Skeletal muscle cell (primary cell): ENCODE data around the gene OR52M1.
"Not testable (repeated sequence)": the region's sequence is repeated elsewhere in the genome, so short reads cannot be mapped to it uniquely, and the experiment has no call there.

Experiments
- DNase-seq: peaks from one replicate; pipeline ENCODE4 v3.0.0-alpha.2; 2010; ENCODE audit warnings: low read depth
- H3K4me3 ChIP-seq: 2 replicates; pipeline ENCODE4 v1.5.1; 2011; ENCODE audit warnings: low read depth, mild to moderate bottlenecking, control low read depth, low read length, moderate library complexity

The OR52M1 gene, protein sequence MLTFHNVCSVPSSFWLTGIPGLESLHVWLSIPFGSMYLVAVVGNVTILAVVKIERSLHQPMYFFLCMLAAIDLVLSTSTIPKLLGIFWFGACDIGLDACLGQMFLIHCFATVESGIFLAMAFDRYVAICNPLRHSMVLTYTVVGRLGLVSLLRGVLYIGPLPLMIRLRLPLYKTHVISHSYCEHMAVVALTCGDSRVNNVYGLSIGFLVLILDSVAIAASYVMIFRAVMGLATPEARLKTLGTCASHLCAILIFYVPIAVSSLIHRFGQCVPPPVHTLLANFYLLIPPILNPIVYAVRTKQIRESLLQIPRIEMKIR

GRCh38 chr11:4544891-4545290, at the start of gene OR52M1:
Gene OR52M1, plus strand, starts transcription at chr11:4545191. Its CDS starts 0 bp downstream, at chr11:4545191.
- no peak within 1 kb of the TSS for H3K4me3 ChIP-seq
- no peak for DNase-seq

GRCh38 chr11:4495487-4495886, 49.5 kb upstream of the OR52M1 start:
- no peak for DNase-seq
- no peak overlapping the region for H3K4me3 ChIP-seq

GRCh38 chr11:4495986-4496385, 49.0 kb upstream of the OR52M1 start:
- no peak overlapping the region for H3K4me3 ChIP-seq
- no peak for DNase-seq

DNA sequence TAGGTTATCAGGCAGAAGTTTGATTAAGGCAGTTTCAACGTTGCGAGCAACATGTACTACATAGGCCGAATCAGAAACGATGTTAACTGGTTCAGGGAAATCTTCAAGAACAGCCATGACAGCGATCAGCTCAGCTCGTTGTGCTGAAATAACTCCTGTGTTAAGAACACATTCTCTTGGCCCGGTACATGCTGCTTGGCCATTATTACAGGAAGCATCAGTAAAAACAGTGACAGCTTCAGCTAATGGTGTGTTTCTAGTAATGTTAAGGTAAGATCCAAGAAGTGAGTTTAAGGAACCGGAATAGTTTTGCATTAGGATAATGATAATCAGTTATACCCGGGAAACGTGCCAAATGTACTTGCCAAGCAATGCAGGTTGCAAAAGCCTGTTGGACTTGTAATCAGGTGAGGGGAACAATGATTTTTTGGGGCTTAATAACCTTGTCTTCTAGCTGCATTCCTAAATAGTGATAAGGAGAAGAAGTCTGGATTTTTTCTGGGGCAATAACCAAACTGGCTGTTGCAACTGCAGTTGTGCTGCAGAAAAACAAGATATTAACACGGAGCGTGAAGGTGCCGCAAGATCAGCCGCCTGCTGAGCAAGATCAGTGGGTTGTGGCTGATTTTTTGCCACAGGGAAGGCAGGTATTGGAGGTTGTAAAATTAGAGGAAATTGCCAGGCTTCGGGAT, 48.3 kb upstream of the OR52M1 start:
- H3K4me3 ChIP-seq, result no peak overlapping the region
- DNase-seq, result no peak

DNA sequence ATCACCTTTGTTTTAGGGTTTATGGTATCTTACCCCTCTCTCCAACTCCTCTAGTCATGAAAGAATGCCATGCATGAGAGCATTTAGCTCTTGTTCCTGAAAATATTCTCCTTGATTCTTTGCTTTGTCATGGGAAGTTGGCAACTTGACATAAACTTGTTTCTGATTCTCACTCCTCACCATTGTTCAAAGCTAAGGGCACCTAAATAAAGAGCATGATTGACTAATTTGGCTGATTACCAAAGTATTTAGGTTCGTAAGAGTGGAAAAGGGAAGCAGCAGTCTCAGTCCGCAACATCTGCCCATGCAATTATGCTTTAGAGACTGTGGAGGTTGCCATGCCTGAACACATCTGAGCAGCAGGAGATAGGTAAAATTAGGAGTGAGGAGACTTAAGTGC, 36.1 kb upstream of the OR52M1 start:
- no peak overlapping the region for H3K4me3 ChIP-seq
- DNase-seq, result no peak

GRCh38 chr11:4511282-4512245, 33.4 kb upstream of the OR52M1 start:
- no peak for DNase-seq
- H3K4me3 ChIP-seq, result no peak overlapping the region

DNA sequence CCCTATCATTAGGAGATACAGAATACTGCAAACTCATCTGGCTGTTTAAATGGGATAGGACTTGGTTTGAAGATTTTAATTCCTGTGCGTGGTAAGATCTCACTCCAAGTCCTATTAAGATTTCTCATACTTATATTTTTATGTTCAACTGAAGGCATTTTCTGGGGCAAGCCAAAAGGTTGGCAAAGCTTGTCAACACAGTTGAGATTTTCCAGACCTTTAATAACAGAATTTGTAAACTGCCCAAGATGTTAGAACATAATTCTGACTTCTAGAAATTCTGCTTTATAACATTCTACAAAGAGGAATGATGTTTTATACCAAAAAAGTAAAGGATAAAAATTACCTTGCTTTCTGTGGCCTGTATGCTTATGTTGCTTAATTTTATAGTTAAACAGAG, 30.8 kb upstream of the OR52M1 start:
- H3K4me3 ChIP-seq, result no peak overlapping the region
- no peak for DNase-seq

DNA sequence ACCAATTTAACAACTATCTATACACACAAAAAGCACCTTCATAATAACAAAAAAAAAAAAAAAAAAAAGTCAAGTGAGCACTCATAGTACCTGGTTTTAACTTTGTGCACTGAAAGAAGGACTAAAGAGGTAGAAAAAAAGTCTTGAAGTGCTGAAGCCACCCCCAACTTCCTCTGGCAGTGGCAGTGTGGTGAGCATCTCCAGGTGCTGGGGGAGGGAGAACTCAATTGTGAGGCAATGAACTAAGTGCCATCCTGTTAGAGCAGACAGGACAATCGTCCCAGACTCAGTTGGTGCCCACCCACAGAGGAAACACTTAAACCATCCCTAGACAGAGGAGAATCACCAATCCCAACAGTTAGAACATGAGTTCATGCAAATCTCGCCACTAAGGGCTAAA, 22.7 kb upstream of the OR52M1 start:
- no peak for DNase-seq

GRCh38 chr11:4522752-4523151, 22.2 kb upstream of the OR52M1 start:
- no peak overlapping the region for H3K4me3 ChIP-seq

More for the DNA sequence above, 22.7 kb upstream of the OR52M1 start:
- no peak overlapping the region for H3K4me3 ChIP-seq

DNA sequence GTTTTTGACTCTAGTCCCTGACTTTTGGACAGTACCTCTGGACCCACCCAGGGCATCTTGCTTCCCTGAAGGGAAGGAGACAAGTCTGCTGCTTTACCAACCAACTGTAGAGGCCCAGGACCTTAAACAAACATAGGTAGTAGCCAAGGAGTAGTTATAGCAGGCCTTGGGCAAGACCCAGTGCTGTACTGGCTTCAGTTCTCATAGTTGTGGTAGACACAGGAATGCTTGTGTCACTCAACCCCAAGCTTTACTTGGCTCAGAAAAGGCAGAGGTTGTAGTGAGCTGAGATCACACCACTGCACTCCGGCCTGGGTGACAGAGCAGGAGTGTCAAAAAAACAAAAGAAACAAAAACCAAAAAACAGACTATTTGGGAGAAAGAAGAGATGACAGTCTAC, 21.3 kb upstream of the OR52M1 start:
- no peak overlapping the region for H3K4me3 ChIP-seq
- DNase-seq, result no peak

More at GRCh38 chr11:4522752-4523151, 22.2 kb upstream of the OR52M1 start:
- no peak for DNase-seq

GRCh38 chr11:4527926-4528325, 17.1 kb upstream of the OR52M1 start:
- no peak for DNase-seq
- no peak overlapping the region for H3K4me3 ChIP-seq

DNA sequence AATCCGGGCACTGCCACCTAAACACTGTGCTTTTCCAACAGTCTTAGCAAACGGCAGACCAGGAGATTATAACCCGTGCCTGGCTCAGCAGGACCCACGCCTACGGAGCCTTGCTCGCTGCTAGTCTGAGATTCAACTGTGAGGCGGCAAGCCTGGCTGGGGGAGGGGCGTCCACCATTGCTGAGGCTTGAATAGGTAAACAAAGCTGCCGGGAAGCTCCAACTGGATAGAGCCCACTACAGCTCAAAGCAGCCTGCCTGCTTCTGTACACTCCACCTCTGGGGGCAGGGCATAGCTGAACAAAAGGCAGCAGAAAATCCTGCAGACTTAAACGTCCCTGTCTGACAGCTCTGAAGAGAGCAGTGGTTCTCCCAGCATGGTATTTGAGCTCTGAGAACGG, 13.3 kb upstream of the OR52M1 start:
- H3K4me3 ChIP-seq, DNase-seq: not testable (repeated sequence)

GRCh38 chr11:4539603-4540219, 5.3 kb upstream of the OR52M1 start:
- no peak for DNase-seq
- H3K4me3 ChIP-seq, result no peak overlapping the region

DNA sequence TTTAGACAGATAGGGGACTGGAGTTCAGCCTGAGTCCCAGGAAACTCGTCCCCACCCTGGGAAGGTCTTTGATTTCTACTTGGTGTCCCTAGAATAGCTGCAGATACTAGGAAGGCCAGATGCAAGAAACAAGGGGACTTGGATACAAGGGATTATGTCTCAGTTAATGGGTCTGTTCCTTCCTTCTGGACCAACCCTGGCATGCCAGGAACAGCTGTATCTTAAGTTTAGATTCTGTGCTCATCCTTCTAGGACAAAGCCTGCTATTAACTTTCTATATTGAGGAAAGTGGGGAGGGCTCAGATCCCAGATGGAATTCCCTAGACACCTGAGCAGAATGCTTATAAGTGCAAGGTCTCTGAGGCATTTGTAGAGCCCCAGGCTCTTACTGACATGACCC, 3.9 kb upstream of the OR52M1 start:
- DNase-seq, result no peak

GRCh38 chr11:4543561-4543960, 1.4 kb upstream of the OR52M1 start:
- DNase-seq, result no peak
- no peak overlapping the region for H3K4me3 ChIP-seq

More for the DNA sequence above, 3.9 kb upstream of the OR52M1 start:
- no peak overlapping the region for H3K4me3 ChIP-seq

GRCh38 chr11:4546878-4547277, 1.9 kb downstream of the OR52M1 start:
- H3K4me3 ChIP-seq, result no peak overlapping the region
- DNase-seq, result no peak

DNA sequence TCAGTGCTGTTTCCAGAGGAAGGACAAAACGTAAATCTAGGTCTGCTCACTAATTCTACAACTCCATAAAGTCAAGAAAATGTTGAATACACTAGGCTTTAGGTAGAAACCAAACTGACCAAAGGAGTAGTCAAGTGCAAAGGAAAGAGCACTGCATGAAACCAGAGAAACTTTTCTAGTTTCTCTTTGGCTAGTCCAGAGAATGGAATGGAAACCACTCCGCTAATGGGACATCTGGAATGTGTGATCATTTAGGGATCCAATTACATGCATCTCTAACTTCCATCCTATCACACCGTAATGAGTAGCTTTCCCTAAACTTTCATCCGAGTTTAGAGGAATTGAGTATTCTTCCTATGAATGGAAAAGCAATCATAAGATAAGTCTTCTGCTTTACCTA, 2.4 kb downstream of the OR52M1 start:
- no peak overlapping the region for H3K4me3 ChIP-seq
- no peak for DNase-seq

DNA sequence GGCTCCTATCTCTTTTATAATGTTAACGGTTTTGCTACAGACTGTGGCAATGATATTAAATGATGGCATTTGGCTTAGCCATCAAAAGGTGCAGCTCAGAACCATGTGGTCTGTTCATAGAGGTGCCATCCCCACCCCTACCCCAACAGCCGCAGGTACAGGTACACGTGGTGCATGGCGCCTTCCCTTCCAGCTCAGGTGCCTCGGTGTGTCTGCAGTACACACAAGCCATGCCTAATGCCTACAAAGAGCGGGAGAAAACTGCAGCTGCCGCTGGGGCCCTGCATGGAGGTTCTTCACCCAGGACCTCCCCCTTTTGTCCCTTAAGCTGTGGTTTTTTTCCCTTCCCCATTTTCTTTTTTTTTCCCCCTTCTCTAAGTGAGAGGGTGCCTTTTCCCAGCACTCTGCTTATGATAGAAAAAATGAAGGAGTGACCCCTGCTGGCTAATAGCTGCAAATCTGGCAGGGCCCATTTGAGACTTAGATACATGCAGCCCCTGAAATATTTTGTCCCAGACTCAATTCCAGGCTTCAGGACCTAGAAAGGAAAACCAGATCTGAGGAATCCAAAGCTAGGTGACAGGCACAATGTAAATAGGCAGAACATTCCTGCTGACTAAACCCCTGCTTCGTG, 6.5 kb downstream of the OR52M1 start:
- H3K4me3 ChIP-seq, result no peak overlapping the region
- DNase-seq, result no peak
